Right atrium auricular region (tissue), 2 donors: ENCODE results near the gene PDSS2. TPM values are rescaled to one million over a fixed set of nuclear protein-coding genes. Genes with fewer than 3 reads are reported as not detected.

Experiments used
- DNase-seq: peaks from one replicate; pipeline ENCODE4 v3.0.0-alpha.2; 2019; ENCODE audit warnings: low spot score
- H3K27ac ChIP-seq, 2 donors: fragments of 200-600 bp; sonication (generic); 1 replicate in 1 of 2; 2 replicates in 1 of 2; pipeline ENCODE4 v1.5.1; 2016 to 2019
- H3K27me3 ChIP-seq, 2 donors: fragments of 200-600 bp; sonication (generic); one replicate each; pipeline versions ENCODE4 v1.5.1 to v1.6.0; 2017 to 2019
- H3K36me3 ChIP-seq: fragments of 200-600 bp; sonication (generic); one replicate; pipeline ENCODE4 v1.5.1; 2016
- H3K4me1 ChIP-seq, 2 donors: fragments of 200-600 bp; sonication (generic); one replicate each; pipeline versions ENCODE4 v1.5.1 to v1.6.0; 2017 to 2019
- H3K4me3 ChIP-seq, 2 donors: fragments of 200-600 bp; sonication (generic); 1 replicate in 1 of 2; 2 replicates in 1 of 2; pipeline ENCODE4 v1.5.1; 2017 to 2019; ENCODE audit warnings: mild to moderate bottlenecking in 1 of 2, moderate library complexity in 1 of 2
- H3K9me3 ChIP-seq, 2 donors: fragments of 200-600 bp; sonication (generic); one replicate each; pipeline ENCODE4 v1.5.1; 2019
- total RNA-seq, 2 donors: library from RNA; depleted of rRNA; stranded (reverse); fragments of >200 nt; gene quantifications; one replicate each; pipeline ENCODE4 v1.1.0, GENCODE V29; 2016
- TF ChIP-seq, protein P1 (sequence below), 2 donors: fragments of 200-600 bp; sonication (generic); IDR thresholded peaks; one replicate each; pipeline ENCODE4 v1.5.1; 2019; ENCODE audit warnings: antibody characterized with exemption in 2 of 2

PDSS2 gene
- total RNA-seq, 2 donors from 2014 or later = 8.8 to 18.2 TPM

DNA sequence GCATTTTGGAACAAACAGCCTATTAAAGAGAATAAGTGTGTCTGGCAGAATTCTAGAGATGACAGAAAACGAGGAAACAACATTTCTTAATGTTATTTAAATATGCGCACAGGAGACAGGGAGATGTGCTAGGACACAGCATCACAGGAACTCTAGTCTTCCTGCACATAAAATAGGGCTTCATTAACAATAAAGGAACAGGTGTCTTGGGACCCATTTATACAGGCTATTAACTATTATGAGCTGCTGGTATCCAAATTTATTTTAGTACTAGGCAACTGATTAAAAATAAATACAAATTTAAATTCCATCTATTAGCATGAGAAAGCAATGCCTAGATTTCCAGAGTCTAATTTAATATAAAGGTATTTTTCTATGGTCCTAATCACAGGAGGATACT is 102.3 kb downstream of the PDSS2 start:
- Histone ChIP-seq H3K4me1 (peaks cover 0 to 5% of the 10 kb centered on the region in 2 donors), H3K27me3 (no peaks in the 10 kb centered on the region), H3K27ac (no peak overlapping the region), H3K36me3 (no peaks in the 10 kb centered on the region), H3K4me3 (no peak overlapping the region), H3K9me3 (no peaks in the 10 kb centered on the region)
- no peak for DNase-seq
- TF ChIP-seq, protein P1, sequence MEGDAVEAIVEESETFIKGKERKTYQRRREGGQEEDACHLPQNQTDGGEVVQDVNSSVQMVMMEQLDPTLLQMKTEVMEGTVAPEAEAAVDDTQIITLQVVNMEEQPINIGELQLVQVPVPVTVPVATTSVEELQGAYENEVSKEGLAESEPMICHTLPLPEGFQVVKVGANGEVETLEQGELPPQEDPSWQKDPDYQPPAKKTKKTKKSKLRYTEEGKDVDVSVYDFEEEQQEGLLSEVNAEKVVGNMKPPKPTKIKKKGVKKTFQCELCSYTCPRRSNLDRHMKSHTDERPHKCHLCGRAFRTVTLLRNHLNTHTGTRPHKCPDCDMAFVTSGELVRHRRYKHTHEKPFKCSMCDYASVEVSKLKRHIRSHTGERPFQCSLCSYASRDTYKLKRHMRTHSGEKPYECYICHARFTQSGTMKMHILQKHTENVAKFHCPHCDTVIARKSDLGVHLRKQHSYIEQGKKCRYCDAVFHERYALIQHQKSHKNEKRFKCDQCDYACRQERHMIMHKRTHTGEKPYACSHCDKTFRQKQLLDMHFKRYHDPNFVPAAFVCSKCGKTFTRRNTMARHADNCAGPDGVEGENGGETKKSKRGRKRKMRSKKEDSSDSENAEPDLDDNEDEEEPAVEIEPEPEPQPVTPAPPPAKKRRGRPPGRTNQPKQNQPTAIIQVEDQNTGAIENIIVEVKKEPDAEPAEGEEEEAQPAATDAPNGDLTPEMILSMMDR (IDR thresholded peaks at IDR 0.05) = no peak

DNA sequence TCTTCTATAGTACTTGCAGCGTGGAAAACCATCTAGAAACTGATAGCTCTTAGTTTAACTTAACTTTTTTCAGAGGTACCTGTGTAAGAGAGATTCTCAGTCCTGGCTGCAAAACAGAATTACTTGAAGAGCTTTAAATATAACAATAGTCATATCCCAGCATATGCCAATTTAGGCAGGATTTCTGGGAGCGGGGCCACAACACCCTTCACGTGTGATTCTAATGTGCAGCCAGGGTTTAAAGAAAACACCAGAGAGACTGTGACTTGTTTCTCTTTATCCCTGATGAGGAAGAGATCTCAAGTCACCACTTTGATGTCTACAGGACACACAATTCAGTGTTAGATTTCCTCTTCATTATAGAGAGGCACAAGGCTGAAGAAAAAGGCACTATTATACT is 103.7 kb downstream of the PDSS2 start:
- TF ChIP-seq, protein P1 (IDR thresholded peaks at IDR 0.05) = no peak
- Histone ChIP-seq H3K27me3 (no peaks in the 10 kb centered on the region), H3K9me3 (no peaks in the 10 kb centered on the region), H3K4me1 (peaks cover 0 to 5% of the 10 kb centered on the region in 2 donors), H3K27ac (no peak overlapping the region), H3K36me3 (no peaks in the 10 kb centered on the region), H3K4me3 (no peak overlapping the region)
- DNase-seq = no peak

DNA sequence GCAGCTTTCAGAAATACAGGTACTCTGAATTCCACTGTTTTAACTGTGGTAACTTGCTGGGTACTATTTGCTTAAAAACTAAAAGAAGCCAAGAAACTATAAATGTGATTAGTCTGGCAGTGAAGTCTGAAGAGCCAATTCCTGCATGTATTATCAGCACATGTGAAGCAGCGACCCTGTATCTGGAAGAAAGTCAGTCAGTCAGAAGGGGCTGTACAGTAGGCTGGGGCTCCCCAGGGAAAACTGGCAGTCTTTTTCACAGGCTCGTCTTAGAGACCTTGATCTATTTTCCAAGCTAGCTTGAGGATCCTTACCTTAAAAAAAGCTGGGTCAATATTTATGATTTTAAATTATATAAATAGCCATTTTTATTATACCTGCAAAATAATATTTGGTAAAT is 104.9 kb downstream of the PDSS2 start:
- H3K27ac ChIP-seq = no peak overlapping the region
- H3K4me3 ChIP-seq = no peak overlapping the region
- no peak for DNase-seq
- no peaks in the 10 kb centered on the region for H3K27me3 ChIP-seq
- TF ChIP-seq, protein P1 (IDR thresholded peaks at IDR 0.05) = no peak
- no peaks in the 10 kb centered on the region for H3K36me3 ChIP-seq
- no peaks in the 10 kb centered on the region for H3K9me3 ChIP-seq
- peaks cover 0 to 5% of the 10 kb centered on the region in 2 donors for H3K4me1 ChIP-seq

DNA sequence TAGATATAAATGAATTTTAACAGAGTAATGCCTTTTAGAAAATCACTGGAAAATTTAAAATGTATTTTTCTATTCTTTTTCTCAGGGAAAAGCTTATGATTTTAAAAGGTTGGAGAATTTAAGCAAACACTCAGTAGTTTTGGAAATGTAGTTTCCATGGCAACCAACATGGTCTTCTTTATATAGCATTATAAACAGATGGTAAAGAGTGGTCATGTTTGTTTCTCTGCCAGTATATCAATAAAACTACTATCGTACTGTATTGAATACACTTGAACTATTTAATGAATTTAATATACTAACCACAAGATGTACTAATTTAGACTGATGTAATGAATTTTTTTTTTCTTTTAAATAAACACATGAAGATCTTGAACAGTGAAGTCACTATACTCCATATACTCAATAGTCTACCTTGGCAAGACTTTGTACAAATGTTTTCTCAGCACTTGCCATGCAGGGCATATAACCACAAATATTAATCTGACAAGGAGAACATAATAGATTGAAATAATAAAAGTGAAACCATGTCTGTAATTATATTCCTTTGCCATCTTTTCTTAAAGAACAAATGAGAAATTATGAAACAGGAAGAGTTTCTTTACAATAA is 105.5 kb downstream of the PDSS2 start:
- TF ChIP-seq, protein P1 (IDR thresholded peaks at IDR 0.05) = no peak
- H3K27ac ChIP-seq = no peak overlapping the region
- H3K36me3 ChIP-seq = no peaks in the 10 kb centered on the region
- H3K4me3 ChIP-seq = no peak overlapping the region
- no peaks in the 10 kb centered on the region for H3K27me3 ChIP-seq
- DNase-seq = no peak
- peaks cover 0 to 5% of the 10 kb centered on the region in 2 donors for H3K4me1 ChIP-seq
- no peaks in the 10 kb centered on the region for H3K9me3 ChIP-seq

DNA sequence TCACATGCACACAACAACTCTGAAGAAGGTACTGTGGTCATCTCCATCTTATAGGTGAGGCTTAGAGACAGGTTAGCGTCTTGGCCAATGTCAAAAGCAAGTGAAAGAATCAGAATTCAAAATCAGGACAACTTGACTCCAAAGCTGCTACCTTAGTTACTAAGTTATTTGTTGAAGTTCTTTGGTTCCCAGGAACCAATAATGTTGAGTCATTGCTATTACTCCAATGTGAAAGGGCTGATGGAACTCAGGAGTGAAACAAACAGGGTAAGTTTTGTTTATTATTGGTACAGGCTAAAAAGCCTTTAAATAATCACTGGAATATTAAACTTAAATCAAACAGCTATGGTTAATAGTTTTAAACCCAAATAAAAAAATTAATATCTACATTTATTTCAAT is 111.1 kb downstream of the PDSS2 start:
- no peak overlapping the region for H3K27ac ChIP-seq
- no peak for DNase-seq
- H3K9me3 ChIP-seq = no peaks in the 10 kb centered on the region
- no peaks in the 10 kb centered on the region for H3K27me3 ChIP-seq
- TF ChIP-seq, protein P1 (IDR thresholded peaks at IDR 0.05) = no peak
- no peaks in the 10 kb centered on the region for H3K4me1 ChIP-seq
- no peak overlapping the region for H3K4me3 ChIP-seq
- no peaks in the 10 kb centered on the region for H3K36me3 ChIP-seq

DNA sequence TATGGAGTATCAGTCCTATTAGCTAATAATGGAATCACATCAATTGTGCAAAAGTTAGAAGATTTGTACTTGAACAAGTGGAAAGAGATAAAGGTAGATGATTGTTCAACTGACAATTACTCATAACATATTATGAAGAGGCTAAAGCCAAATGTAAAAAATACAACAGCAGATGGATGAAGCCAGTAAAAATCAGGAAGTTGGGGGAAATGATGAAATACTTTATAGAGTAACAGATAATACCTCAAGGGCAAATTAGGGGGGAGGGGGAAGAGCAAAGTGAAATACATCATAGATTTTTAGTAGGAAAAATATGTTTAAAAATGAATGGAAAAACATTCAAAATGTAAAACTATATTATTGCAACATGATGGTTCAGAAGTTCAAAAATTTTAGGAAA is 114.0 kb downstream of the PDSS2 start:
- Histone ChIP-seq H3K9me3 (no peaks in the 10 kb centered on the region), H3K27ac (no peak overlapping the region), H3K4me1 (no peaks in the 10 kb centered on the region), H3K27me3 (no peaks in the 10 kb centered on the region), H3K36me3 (no peaks in the 10 kb centered on the region), H3K4me3 (no peak overlapping the region)
- TF ChIP-seq, protein P1 (IDR thresholded peaks at IDR 0.05) = no peak
- DNase-seq = no peak
